ENCODE results near the gene FHOD3.

Gene FHOD3

DNA sequence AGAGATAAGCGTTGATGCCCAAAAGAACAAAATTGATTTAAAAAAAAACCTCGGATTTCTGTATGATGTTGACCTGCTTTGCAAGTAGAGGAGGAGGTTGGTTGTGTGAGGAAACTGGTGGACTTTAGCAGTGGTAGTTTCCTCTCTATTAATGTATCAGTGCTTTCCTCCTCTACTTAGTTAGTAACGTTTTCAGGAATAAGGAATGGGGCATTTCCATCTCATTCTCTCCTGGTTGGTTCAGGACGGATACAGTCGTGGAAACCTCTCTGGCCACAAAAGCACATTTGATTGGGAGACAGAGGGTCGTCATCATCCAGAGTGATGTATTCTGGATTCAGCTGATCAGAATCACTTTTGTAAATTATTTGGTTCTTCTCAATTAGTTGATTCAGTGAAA lies 1.5 kb downstream of the FHOD3 start:
- Histone ChIP-seq H3K4me2 (ENCODE audit: low read depth, low read length) (no peak overlapping the region), H3K9ac (ENCODE audit: low read length) (no peak overlapping the region), H3K27me3 (replicated peaks; ENCODE audit: insufficient read depth, low read length) (no peaks in the 10 kb centered on the region)

GRCh38 chr18:36300211-36300610 lies 2.7 kb downstream of the FHOD3 start:
- H3K4me3 ChIP-seq (ENCODE audit: low read length) = no peak overlapping the region
- no peaks in the 10 kb centered on the region for H3F3A ChIP-seq (ENCODE audit: insufficient read depth, low read length)
- H3K4me1 ChIP-seq (ENCODE audit: low read length) = no peaks in the 10 kb centered on the region; the same call in 1 of the 2 replicates
- H3K36me3 ChIP-seq (replicated peaks; ENCODE audit: insufficient read depth, low read length) = no peaks in the 10 kb centered on the region
- no peak for DNase-seq
- no peaks in the 10 kb centered on the region for H4K20me1 ChIP-seq (ENCODE audit: insufficient read depth, low read length)
- H3K79me2 ChIP-seq (ENCODE audit: low read length) = no peaks in the 10 kb centered on the region
- H2AFZ ChIP-seq (ENCODE audit: low read length) = no peak overlapping the region
- TF ChIP-seq EZH2phosphoT487 (IDR thresholded peaks at IDR 0.05; ENCODE audit: low read length) (no peak), EZH2 (optimal IDR thresholded peaks at IDR 0.05; ENCODE audit: low read depth, low read length) (no peak)
- TF ChIP-seq, protein P1, sequence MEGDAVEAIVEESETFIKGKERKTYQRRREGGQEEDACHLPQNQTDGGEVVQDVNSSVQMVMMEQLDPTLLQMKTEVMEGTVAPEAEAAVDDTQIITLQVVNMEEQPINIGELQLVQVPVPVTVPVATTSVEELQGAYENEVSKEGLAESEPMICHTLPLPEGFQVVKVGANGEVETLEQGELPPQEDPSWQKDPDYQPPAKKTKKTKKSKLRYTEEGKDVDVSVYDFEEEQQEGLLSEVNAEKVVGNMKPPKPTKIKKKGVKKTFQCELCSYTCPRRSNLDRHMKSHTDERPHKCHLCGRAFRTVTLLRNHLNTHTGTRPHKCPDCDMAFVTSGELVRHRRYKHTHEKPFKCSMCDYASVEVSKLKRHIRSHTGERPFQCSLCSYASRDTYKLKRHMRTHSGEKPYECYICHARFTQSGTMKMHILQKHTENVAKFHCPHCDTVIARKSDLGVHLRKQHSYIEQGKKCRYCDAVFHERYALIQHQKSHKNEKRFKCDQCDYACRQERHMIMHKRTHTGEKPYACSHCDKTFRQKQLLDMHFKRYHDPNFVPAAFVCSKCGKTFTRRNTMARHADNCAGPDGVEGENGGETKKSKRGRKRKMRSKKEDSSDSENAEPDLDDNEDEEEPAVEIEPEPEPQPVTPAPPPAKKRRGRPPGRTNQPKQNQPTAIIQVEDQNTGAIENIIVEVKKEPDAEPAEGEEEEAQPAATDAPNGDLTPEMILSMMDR (IDR thresholded peaks at IDR 0.05; ENCODE audit: low read length) = no peak
- H3K9me2 ChIP-seq (replicated peaks; ENCODE audit: insufficient read depth, low read length) = no peaks in the 10 kb centered on the region
- H3K4me2 ChIP-seq (ENCODE audit: low read depth, low read length) = no peak overlapping the region
- no peak overlapping the region for H3K27ac ChIP-seq (ENCODE audit: low read length)
- H3K9me3 ChIP-seq (replicated peaks; ENCODE audit: insufficient read depth, low read length) = no peaks in the 10 kb centered on the region
- H3K27me3 ChIP-seq (replicated peaks; ENCODE audit: insufficient read depth, low read length) = no peaks in the 10 kb centered on the region
- no peak overlapping the region for H3K9ac ChIP-seq (ENCODE audit: low read length)

More for the DNA sequence above, 1.5 kb downstream of the FHOD3 start:
- H3K9me3 ChIP-seq (replicated peaks; ENCODE audit: insufficient read depth, low read length) = no peaks in the 10 kb centered on the region
- H3F3A ChIP-seq (ENCODE audit: insufficient read depth, low read length) = no peaks in the 10 kb centered on the region
- DNase-seq = no peak
- TF ChIP-seq EZH2phosphoT487 (IDR thresholded peaks at IDR 0.05; ENCODE audit: low read length) (no peak), EZH2 (optimal IDR thresholded peaks at IDR 0.05; ENCODE audit: low read depth, low read length) (no peak)
- TF ChIP-seq, protein P1 (IDR thresholded peaks at IDR 0.05; ENCODE audit: low read length) = no peak
- no peak overlapping the region for H2AFZ ChIP-seq (ENCODE audit: low read length)
- no peaks in the 10 kb centered on the region for H3K36me3 ChIP-seq (replicated peaks; ENCODE audit: insufficient read depth, low read length)
- no peaks in the 10 kb centered on the region for H4K20me1 ChIP-seq (ENCODE audit: insufficient read depth, low read length)
- no peaks in the 10 kb centered on the region for H3K9me2 ChIP-seq (replicated peaks; ENCODE audit: insufficient read depth, low read length)
- H3K4me3 ChIP-seq (ENCODE audit: low read length) = no peak overlapping the region
- no peak overlapping the region for H3K27ac ChIP-seq (ENCODE audit: low read length)
- no peaks in the 10 kb centered on the region for H3K79me2 ChIP-seq (ENCODE audit: low read length)
- H3K4me1 ChIP-seq (ENCODE audit: low read length) = no peaks in the 10 kb centered on the region; the same call in 1 of the 2 replicates

DNA sequence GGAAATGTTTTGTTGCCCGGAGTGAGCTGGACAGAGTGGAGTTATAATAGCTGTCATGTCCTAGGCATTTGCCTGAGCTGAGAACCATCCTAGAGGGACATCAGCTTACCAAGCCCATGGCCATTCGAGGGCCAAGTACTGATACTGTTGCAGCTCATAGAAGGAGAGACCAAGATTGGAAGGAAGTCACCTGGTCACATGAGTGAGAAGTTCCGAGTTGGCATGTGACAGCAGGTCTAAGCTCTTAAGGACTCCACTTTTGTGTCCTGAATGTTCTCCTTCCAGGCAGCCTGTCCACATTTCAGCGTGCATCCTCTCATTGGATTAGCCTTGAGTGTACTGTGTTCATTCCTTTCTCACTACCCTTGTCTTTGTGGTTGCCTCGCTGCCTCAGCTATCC lies 4.4 kb downstream of the FHOD3 start:
- Histone ChIP-seq H4K20me1 (ENCODE audit: insufficient read depth, low read length) (no peaks in the 10 kb centered on the region), H3K9me3 (replicated peaks; ENCODE audit: insufficient read depth, low read length) (no peaks in the 10 kb centered on the region), H3K9me2 (replicated peaks; ENCODE audit: insufficient read depth, low read length) (no peaks in the 10 kb centered on the region), H3K4me3 (ENCODE audit: low read length) (no peak overlapping the region), H3K27ac (ENCODE audit: low read length) (no peak overlapping the region), H3K9ac (ENCODE audit: low read length) (no peak overlapping the region), H3K4me2 (ENCODE audit: low read depth, low read length) (no peak overlapping the region), H3K79me2 (ENCODE audit: low read length) (no peaks in the 10 kb centered on the region), H2AFZ (ENCODE audit: low read length) (no peak overlapping the region), H3F3A (ENCODE audit: insufficient read depth, low read length) (no peaks in the 10 kb centered on the region), H3K4me1 (ENCODE audit: low read length) (no peaks in the 10 kb centered on the region), H3K36me3 (replicated peaks; ENCODE audit: insufficient read depth, low read length) (no peaks in the 10 kb centered on the region), H3K27me3 (replicated peaks; ENCODE audit: insufficient read depth, low read length) (no peaks in the 10 kb centered on the region)
- DNase-seq = no peak
- TF ChIP-seq, protein P1 (IDR thresholded peaks at IDR 0.05; ENCODE audit: low read length) = no peak
- TF ChIP-seq EZH2phosphoT487 (IDR thresholded peaks at IDR 0.05; ENCODE audit: low read length) = no peak
- no peak for TF ChIP-seq EZH2 (optimal IDR thresholded peaks at IDR 0.05; ENCODE audit: low read depth, low read length)

Measured in MM.1S (cell line).